ENCODE measurements around the gene VPS37C. TPM values are rescaled to one million over a fixed set of nuclear protein-coding genes. Genes with fewer than 3 reads are reported as not detected.

VPS37C gene
- total RNA-seq, 4 donors from 2014 or later, result 26.4 to 36.3 (median 35.7) TPM

DNA sequence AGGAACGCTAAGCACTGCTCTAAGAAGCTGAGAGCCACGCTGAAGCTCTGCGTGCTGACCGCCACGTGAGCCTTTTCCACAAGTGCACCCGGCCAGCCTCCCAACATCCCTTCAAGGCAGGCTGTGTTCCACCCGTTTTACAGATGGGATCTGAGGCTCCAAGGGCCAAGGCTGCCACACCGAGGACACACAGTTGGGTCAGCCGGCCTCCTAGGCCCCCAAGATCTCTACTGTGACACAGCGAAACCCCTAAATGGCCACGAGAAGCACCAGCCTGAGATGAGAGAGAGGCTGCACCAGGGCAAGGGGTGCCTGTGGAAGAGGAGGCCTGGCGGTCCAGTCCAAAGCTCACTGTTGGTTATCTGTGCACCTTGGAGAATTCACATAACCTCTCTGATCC lies 70.7 kb downstream of the VPS37C start:
- H3K4me3 ChIP-seq, result no peak overlapping the region
- no peak for DNase-seq (ENCODE audit: low spot score in 2 of 2)
- no peak overlapping the region for H3K27ac ChIP-seq
- H3K27me3 ChIP-seq, result no peaks in the 10 kb centered on the region
- TF ChIP-seq, protein P1, sequence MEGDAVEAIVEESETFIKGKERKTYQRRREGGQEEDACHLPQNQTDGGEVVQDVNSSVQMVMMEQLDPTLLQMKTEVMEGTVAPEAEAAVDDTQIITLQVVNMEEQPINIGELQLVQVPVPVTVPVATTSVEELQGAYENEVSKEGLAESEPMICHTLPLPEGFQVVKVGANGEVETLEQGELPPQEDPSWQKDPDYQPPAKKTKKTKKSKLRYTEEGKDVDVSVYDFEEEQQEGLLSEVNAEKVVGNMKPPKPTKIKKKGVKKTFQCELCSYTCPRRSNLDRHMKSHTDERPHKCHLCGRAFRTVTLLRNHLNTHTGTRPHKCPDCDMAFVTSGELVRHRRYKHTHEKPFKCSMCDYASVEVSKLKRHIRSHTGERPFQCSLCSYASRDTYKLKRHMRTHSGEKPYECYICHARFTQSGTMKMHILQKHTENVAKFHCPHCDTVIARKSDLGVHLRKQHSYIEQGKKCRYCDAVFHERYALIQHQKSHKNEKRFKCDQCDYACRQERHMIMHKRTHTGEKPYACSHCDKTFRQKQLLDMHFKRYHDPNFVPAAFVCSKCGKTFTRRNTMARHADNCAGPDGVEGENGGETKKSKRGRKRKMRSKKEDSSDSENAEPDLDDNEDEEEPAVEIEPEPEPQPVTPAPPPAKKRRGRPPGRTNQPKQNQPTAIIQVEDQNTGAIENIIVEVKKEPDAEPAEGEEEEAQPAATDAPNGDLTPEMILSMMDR (IDR thresholded peaks at IDR 0.05), result no peak
- TF ChIP-seq POLR2AphosphoS5 (IDR thresholded peaks at IDR 0.05), result no peak
- TF ChIP-seq POLR2A (IDR thresholded peaks at IDR 0.05), result no peak
- no peak for TF ChIP-seq EP300 (IDR thresholded peaks at IDR 0.05)
- H3K9me3 ChIP-seq, result no peaks in the 10 kb centered on the region
- H3K36me3 ChIP-seq, result no peaks in the 10 kb centered on the region
- H3K4me1 ChIP-seq, result no peaks in the 10 kb centered on the region
- WGBS, result 75% methylated on average over 9 of the region's 12 CpGs

DNA sequence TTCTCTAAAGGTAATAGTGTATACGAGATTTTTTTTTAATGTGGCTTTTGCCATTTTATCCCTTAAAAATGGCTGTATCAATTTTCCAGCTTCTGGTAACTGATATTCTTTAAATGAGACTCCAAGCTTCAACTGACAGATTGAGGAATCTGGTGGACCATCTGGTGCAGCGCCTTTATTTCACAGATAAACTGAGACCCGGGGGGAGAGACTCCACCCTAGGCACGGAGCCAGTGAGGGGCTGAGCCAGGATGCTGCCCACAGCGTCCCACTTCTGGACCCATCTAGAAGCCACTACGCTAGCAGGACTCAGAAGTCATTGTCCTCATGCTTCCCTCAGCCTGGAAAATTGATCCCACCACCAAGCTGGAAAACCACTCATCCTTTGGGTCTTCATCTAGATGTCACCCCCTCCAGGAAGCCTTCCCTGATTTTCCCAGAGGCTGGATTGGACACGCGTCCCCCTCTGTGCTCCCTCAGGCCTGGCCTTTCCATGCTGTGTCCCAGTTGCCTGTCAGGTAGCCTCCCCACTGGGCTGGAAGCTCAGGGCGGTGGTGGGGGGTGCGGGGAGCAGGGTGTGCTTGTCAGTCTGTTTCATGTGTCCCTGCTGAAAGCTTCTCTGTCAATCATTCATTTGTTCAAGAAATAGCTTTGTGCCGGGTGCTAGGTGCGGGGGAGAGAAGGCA lies 71.3 kb downstream of the VPS37C start:
- Histone ChIP-seq H3K36me3 (no peaks in the 10 kb centered on the region), H3K27me3 (no peaks in the 10 kb centered on the region), H3K9me3 (no peaks in the 10 kb centered on the region), H3K27ac (no peak overlapping the region), H3K4me1 (no peaks in the 10 kb centered on the region), H3K4me3 (no peak overlapping the region)
- TF ChIP-seq POLR2AphosphoS5 (IDR thresholded peaks at IDR 0.05) (no peak), EP300 (IDR thresholded peaks at IDR 0.05) (no peak), POLR2A (IDR thresholded peaks at IDR 0.05) (no peak)
- TF ChIP-seq, protein P1 (IDR thresholded peaks at IDR 0.05), result no peak
- WGBS, result 88% methylated on average over 11 of the region's 12 CpGs
- DNase-seq (ENCODE audit: low spot score in 2 of 2), result no peak

DNA sequence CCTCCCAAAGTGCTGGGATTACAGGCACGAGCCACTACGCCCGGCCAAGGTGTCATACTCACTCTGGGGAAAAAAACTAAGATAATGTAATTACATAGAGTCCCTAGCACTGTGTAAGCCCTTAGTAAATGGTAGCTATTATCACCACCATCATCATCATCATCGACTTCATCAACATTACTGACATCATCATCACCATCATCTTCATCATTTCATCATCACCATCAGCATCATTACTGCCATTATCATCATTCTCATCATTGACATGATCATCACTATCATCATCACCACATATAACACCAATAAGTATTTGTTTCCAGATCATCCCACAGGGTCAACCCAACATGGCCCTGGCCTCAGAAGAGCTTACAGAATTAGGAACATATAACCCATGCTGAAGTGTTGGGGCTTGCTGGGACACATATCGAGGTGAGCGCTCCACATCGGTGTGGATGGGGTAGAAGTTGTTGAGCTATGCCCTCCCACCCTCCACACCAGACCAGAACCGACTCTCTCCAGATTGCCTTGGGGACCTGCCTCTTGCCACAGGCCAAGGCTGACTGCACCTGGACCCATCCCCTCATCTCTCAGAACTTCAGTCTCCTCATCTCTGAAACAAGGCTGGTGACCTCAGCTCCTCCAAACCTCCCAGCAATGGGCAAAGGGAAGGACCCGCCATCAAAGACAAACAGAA lies 73.7 kb downstream of the VPS37C start:
- TF ChIP-seq POLR2AphosphoS5 (IDR thresholded peaks at IDR 0.05) (no peak), EP300 (IDR thresholded peaks at IDR 0.05) (no peak), POLR2A (IDR thresholded peaks at IDR 0.05) (no peak)
- TF ChIP-seq, protein P1 (IDR thresholded peaks at IDR 0.05), result no peak
- Histone ChIP-seq H3K4me1 (no peaks in the 10 kb centered on the region), H3K4me3 (no peak overlapping the region), H3K27ac (no peak overlapping the region), H3K9me3 (no peaks in the 10 kb centered on the region), H3K36me3 (no peaks in the 10 kb centered on the region), H3K27me3 (no peaks in the 10 kb centered on the region)
- WGBS, result 94% methylated on average over 9 of the region's 9 CpGs
- no peak for DNase-seq (ENCODE audit: low spot score in 2 of 2)

DNA sequence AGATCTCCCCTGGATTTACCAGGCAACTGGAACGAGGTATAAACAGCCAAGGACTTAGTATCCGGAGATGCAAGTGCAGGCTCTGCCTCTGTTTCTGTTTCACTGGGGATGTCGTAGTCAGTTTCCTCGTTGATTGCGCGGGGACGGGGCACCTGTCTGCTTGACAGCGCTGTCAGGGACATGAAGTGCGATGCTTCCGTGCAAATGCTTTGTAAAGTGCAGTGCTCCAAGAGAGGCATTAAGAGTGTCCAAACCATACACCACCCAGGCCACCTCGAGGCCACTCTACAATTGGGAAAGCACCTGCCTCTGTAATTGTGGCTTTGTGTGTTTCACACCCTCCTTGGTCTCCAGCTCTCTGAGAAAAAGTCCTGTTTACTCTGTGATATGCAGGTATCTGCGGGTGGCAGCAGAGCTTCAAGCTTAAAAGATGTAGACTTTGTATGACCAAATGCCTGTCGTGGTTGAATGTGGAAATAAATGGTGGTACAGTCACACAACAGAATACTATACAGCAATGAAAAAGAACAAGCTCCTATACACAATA lies 77.6 kb downstream of the VPS37C start:
- Histone ChIP-seq H3K9me3 (no peaks in the 10 kb centered on the region), H3K27ac (no peak overlapping the region), H3K4me1 (peaks cover 4% of the 10 kb centered on the region), H3K27me3 (peaks cover 3% of the 10 kb centered on the region), H3K36me3 (no peaks in the 10 kb centered on the region), H3K4me3 (no peak overlapping the region)
- no peak for TF ChIP-seq EP300 (IDR thresholded peaks at IDR 0.05)
- TF ChIP-seq POLR2AphosphoS5 (IDR thresholded peaks at IDR 0.05), result no peak
- TF ChIP-seq POLR2A (IDR thresholded peaks at IDR 0.05), result no peak
- TF ChIP-seq, protein P1 (IDR thresholded peaks at IDR 0.05), result no peak
- 88% methylated on average over 12 of the region's 13 CpGs for WGBS
- no peak for DNase-seq (ENCODE audit: low spot score in 2 of 2)

DNA sequence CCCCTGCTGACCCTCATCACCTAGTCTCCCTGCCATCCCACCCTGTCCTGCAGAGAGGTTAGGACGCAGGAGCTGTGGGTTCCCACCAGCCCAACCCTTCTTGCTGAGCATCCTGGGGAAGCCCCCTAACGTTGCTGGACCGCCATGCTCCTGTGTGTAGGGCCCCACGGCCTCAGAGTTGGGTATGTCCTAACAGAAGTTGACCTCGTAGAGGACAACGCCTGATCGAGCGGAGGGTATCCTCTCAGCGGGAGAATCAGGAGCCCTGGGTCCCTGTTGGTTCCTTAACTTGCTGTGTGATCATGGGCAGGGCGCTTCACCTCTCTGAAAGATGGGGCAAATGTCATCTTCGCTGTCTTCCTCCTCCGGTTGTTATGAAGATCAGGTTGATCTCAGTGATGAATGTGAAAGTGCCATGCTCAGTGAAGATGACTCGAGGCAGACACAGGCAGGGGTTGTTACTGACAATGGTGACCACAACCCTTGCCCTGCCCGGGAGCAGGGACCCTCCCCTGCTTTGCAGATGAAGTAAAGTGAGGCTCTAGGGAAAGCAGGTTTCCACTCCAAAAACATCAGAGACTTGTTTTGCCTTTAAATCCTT lies 78.2 kb downstream of the VPS37C start:
- no peaks in the 10 kb centered on the region for H3K36me3 ChIP-seq
- WGBS, result 63% methylated on average over 3 of the region's 14 CpGs
- TF ChIP-seq POLR2A (IDR thresholded peaks at IDR 0.05) (no peak), EP300 (IDR thresholded peaks at IDR 0.05) (no peak), POLR2AphosphoS5 (IDR thresholded peaks at IDR 0.05) (no peak)
- TF ChIP-seq, protein P1 (IDR thresholded peaks at IDR 0.05), result no peak
- no peaks in the 10 kb centered on the region for H3K9me3 ChIP-seq
- no peak overlapping the region for H3K27ac ChIP-seq
- H3K27me3 ChIP-seq, result peaks cover 3% of the 10 kb centered on the region
- H3K4me3 ChIP-seq, result no peak overlapping the region
- no peak for DNase-seq (ENCODE audit: low spot score in 2 of 2)
- peaks cover 4% of the 10 kb centered on the region for H3K4me1 ChIP-seq
